ENCODE results near the gene TMEM94.

DNA sequence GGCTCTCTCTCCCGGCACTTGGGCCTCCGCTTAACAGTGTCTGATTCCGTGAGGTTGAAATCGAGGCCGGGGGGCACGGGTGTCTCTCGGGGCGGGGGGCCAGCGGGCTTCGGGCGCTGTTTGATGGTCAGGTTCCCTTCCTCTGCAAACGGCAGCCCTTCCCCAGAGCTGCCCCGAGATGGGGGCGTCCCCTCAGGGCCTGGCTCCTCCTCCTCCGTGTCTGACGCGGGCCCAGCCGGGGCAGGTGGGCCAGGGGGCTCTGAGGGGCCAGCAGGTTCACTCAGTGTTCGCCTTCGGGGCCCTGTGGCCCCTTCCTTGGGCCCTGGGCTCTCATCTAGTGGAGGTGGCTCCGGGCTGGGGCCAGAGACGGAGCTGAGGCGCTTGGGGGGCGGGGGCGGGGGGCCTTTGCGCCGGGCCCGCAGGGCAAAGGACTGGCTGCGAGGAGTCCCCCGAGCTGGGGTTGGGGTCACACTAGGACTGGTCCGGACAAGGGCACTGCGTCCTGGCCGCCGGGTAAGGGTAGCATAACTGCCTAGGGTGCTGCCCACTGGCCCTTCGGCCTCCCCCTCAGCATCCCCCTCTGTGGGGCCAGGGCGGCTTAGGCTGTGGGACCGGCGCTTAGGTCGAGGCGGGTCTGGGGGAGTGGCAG, 45.8 kb downstream of the TMEM94 start:
- TF ChIP-seq, protein P1, sequence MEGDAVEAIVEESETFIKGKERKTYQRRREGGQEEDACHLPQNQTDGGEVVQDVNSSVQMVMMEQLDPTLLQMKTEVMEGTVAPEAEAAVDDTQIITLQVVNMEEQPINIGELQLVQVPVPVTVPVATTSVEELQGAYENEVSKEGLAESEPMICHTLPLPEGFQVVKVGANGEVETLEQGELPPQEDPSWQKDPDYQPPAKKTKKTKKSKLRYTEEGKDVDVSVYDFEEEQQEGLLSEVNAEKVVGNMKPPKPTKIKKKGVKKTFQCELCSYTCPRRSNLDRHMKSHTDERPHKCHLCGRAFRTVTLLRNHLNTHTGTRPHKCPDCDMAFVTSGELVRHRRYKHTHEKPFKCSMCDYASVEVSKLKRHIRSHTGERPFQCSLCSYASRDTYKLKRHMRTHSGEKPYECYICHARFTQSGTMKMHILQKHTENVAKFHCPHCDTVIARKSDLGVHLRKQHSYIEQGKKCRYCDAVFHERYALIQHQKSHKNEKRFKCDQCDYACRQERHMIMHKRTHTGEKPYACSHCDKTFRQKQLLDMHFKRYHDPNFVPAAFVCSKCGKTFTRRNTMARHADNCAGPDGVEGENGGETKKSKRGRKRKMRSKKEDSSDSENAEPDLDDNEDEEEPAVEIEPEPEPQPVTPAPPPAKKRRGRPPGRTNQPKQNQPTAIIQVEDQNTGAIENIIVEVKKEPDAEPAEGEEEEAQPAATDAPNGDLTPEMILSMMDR (IDR thresholded peaks at IDR 0.05), result no peak
- no peak for TF ChIP-seq POLR2A (IDR thresholded peaks at IDR 0.05)
- no peak for TF ChIP-seq EP300 (IDR thresholded peaks at IDR 0.05; ENCODE audit: low read depth)
- TF ChIP-seq POLR2AphosphoS5 (IDR thresholded peaks at IDR 0.05), result no peak
